Measurements from ENCODE around the gene ORAI1.
A peak's percentile ranks its signal among the peaks of the same experiment; 100 is the strongest.
"Not testable (repeated sequence)": the region's sequence is repeated elsewhere in the genome, so short reads cannot be mapped to it uniquely, and the experiment has no call there.

The ORAI1 gene

GRCh38 chr12:121649322-121649721, 23.0 kb downstream of the ORAI1 start:
- no peak for DNase-seq (ENCODE audit: low spot score)

- DNase-seq (ENCODE audit: low spot score), result peak; percentile 47
Measured at GRCh38 chr12:121649819-121650353, 23.6 kb downstream of the ORAI1 start.

- DNase-seq (ENCODE audit: low spot score), result no peak
Measured at GRCh38 chr12:121651320-121651719, 25.0 kb downstream of the ORAI1 start.

- no peak for DNase-seq (ENCODE audit: low spot score)
Measured at GRCh38 chr12:121652767-121653497, 26.6 kb downstream of the ORAI1 start.

- DNase-seq (ENCODE audit: low spot score), result no peak
Measured at GRCh38 chr12:121653999-121654398, 27.7 kb downstream of the ORAI1 start.

GRCh38 chr12:121656122-121656521, 29.8 kb downstream of the ORAI1 start:
- DNase-seq (ENCODE audit: low spot score), result no peak

- no peak for DNase-seq (ENCODE audit: low spot score)
Measured at GRCh38 chr12:121657305-121658008, 31.1 kb downstream of the ORAI1 start.

GRCh38 chr12:121661353-121662105, 35.2 kb downstream of the ORAI1 start:
- not testable (repeated sequence) for DNase-seq (ENCODE audit: low spot score)

GRCh38 chr12:121663610-121663929, 37.2 kb downstream of the ORAI1 start:
- no peak for DNase-seq (ENCODE audit: low spot score)

- DNase-seq (ENCODE audit: low spot score), result not testable (repeated sequence)
Measured at GRCh38 chr12:121666829-121667228, 40.5 kb downstream of the ORAI1 start.

GRCh38 chr12:121668750-121669520, 42.6 kb downstream of the ORAI1 start:
- DNase-seq (ENCODE audit: low spot score), result peak; percentile 60

GRCh38 chr12:121669521-121669900, 43.2 kb downstream of the ORAI1 start, which contains the start of gene MORN3:
MORN3 (minus strand) TSS chr12:121669654; CDS start chr12:121669483, 171 bp downstream.
- no peak for DNase-seq (ENCODE audit: low spot score)

GRCh38 chr12:121673013-121673511, 46.7 kb downstream of the ORAI1 start:
- DNase-seq (ENCODE audit: low spot score), result no peak

- DNase-seq (ENCODE audit: low spot score), result no peak
Measured at GRCh38 chr12:121676190-121676589, 49.9 kb downstream of the ORAI1 start.

GRCh38 chr12:121678305-121678704, 52.0 kb downstream of the ORAI1 start:
- DNase-seq (ENCODE audit: low spot score), result no peak

GRCh38 chr12:121678716-121679300, 52.5 kb downstream of the ORAI1 start:
- DNase-seq (ENCODE audit: low spot score), result no peak

GRCh38 chr12:121679661-121680197, 53.4 kb downstream of the ORAI1 start:
- DNase-seq (ENCODE audit: low spot score), result not testable (repeated sequence)

GRCh38 chr12:121688966-121689365, 62.6 kb downstream of the ORAI1 start:
- DNase-seq (ENCODE audit: low spot score), result no peak

- no peak for DNase-seq (ENCODE audit: low spot score)
Measured at GRCh38 chr12:121689430-121689829, 63.1 kb downstream of the ORAI1 start.

All from CD4-positive, alpha-beta T cell treated with Interleukin-6 at 100 ng/mL for 8 hours (primary cell).